GM12801 (cell line): ENCODE measurements around the gene RUFY4.

ENCODE experiments used
- CTCF ChIP-seq: IDR thresholded peaks from one replicate; pipeline ENCODE4 v1.5.1; 2011; ENCODE audit warnings: control low read depth; ENCODE audit not compliant: insufficient read length; ENCODE audit errors: extremely low read depth

Gene RUFY4

GRCh38 chr2:218060118-218060517 lies 8.9 kb upstream of the RUFY4 start:
- no peak for TF ChIP-seq CTCF

GRCh38 chr2:218060950-218061660 lies 7.9 kb upstream of the RUFY4 start:
- TF ChIP-seq CTCF = no peak

- no peak for TF ChIP-seq CTCF
Observed at GRCh38 chr2:218063486-218063885, 5.6 kb upstream of the RUFY4 start.

GRCh38 chr2:218063896-218064295 lies 5.2 kb upstream of the RUFY4 start:
- no peak for TF ChIP-seq CTCF

GRCh38 chr2:218065239-218066006 lies 3.6 kb upstream of the RUFY4 start:
- TF ChIP-seq CTCF = no peak

GRCh38 chr2:218066926-218067515 lies 2.0 kb upstream of the RUFY4 start:
- no peak for TF ChIP-seq CTCF

GRCh38 chr2:218067523-218067922 lies 1.5 kb upstream of the RUFY4 start:
- TF ChIP-seq CTCF = no peak
